ENCODE data around the gene SEMA4D.
A peak's percentile ranks its signal among the peaks of the same experiment; 100 is the strongest.
"Not testable (repeated sequence)": the region's sequence is repeated elsewhere in the genome, so short reads cannot be mapped to it uniquely, and the experiment has no call there.

Gene SEMA4D

GRCh38 chr9:89480825-89481537, 16.9 kb downstream of the SEMA4D start:
- DNase-seq, result peak; percentile 69

DNA sequence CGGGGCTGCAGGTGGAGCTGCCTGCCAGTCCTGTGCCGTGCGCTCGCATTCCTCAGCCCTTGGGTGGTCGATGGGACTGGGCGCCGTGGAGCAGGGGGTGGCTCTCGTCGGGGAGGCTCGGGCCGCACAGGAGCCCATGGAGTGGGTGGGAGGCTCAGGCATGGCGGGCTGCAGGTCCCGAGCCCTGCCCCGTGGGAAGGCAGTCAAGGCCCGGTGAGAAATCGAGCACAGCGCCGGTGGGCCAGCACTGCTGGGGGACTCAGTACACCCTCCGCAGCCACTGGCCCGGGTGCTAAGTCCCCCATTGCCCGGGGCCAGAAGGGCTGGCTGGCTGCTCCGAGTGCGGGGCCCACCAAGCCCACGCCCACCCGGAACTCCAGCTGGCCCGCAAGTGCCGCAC, 17.5 kb downstream of the SEMA4D start:
- not testable (repeated sequence) for DNase-seq

GRCh38 chr9:89479669-89480011, 18.3 kb downstream of the SEMA4D start:
- peak; percentile 64 for DNase-seq

- peak; percentile 75 for DNase-seq
Observed at GRCh38 chr9:89478821-89479668, 18.9 kb downstream of the SEMA4D start.

GRCh38 chr9:89477811-89478630, 19.9 kb downstream of the SEMA4D start:
- peak; percentile 79 for DNase-seq

- peak; percentile 76 for DNase-seq
Observed at GRCh38 chr9:89477384-89477783, 20.5 kb downstream of the SEMA4D start.

GRCh38 chr9:89476546-89476945, 21.4 kb downstream of the SEMA4D start:
- DNase-seq, result no peak

DNA sequence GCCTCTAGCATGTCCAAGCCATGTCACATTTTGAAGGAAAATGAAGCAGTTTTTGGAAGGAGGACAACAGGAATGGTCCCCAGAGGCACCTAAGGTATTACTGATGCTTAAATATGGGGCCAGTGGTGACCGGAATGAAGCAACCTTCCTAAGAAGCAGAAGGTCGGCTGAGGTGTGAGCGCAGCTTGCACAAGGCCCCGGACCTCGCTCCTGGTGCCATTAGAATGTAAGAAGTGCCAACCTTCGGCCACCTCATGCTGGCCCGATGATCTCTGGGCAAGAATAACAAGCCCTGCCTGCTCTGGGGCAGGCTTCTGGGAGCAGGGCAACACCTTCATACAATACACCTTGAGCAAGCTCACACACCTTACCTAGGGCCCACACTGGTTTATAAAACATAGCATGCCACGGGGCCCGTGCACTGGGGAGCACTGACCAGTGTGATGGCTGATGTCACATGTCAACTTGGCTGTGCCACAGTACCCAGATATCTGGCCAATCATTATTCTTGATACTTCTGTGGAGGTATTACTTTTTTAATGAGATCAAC, 21.9 kb downstream of the SEMA4D start:
- DNase-seq, result no peak

DNA sequence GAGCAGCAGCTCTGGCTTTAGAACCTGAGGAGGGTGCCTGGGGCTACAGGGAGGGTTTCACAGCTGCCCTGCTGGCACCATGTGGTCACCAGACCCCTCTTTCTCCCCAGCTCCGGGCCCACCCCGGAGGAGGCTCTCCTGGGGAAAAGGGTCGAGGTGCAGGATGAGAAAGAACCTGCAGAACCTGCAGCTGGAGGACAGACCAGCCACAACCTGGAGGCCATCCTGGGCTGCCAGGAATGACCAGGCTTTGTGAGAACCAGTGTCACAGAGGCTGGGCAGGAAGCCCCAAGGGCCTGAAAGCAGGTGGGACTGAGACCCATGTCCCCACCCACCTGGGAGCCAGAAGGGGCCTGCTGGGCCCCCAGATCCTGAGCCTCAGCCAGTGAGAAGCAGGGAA, 23.0 kb downstream of the SEMA4D start:
- no peak for DNase-seq

- DNase-seq, result no peak
Observed at GRCh38 chr9:89473762-89474469, 24.0 kb downstream of the SEMA4D start.

GRCh38 chr9:89471796-89472320, 26.1 kb downstream of the SEMA4D start:
- DNase-seq, result not testable (repeated sequence)

GRCh38 chr9:89471390-89471789, 26.5 kb downstream of the SEMA4D start:
- DNase-seq, result no peak

DNA sequence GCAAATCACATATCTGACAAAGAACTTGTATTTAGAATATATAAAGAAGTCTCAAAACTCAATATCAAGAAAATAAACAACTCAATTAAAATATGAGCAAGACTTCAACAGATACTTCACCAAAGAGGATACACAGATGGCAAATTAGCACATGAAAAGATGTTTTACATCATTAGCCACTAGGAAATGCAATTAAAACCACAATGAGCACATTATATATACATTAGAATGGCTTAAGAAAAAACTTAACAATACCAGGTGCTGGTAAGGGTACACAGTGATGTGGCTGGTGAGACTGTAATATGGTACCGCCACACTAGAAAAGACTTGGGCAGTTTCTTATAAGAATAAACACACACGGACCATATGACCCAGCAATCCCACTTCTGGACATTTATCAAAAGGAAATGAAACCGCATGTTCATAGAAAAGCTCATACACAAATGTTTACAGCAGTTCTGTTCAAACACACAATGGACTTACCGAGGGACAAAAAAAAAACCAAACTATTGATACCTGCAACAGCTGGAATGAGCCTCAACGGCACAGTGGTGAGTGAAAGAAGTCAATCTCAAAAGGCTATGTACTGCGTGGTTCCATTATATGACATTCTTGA, 27.6 kb downstream of the SEMA4D start:
- no peak for DNase-seq

DNA sequence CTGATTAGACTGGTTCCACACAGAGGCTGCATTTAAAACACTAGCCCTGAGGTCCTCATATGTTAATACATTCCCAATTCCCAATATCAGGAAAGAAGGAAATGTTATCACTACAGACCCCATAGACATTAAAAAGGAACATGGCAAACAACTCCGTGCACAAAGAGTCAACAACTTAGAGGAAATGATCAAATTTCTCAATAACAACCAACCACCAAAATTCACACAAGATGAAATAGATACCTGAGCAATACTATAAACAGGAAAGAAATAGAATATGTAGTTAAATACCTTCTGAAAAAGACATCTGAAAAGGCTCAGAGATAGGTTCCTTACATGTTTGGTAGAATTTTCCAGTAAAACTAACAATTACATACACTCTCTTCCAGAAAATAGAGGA, 28.9 kb downstream of the SEMA4D start:
- no peak for DNase-seq

- DNase-seq, result no peak
Observed at GRCh38 chr9:89468281-89468960, 29.5 kb downstream of the SEMA4D start.

DNA sequence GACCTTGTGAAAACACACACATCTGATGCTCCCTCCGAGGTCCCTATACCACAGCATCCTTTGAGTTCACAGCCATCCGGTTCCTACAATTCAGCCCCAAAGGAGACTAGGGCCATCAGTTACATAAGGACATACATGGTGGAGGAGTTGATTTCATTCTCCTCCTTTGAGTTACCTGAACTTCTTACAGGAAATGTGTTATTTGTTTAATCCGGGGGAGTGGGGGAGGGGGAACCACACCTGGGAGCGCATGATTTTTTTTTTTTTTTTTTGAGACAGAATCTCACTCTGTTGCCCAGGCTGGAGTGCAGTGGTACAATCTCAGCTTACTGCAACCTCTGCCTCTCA, 30.7 kb downstream of the SEMA4D start:
- no peak for DNase-seq

DNA sequence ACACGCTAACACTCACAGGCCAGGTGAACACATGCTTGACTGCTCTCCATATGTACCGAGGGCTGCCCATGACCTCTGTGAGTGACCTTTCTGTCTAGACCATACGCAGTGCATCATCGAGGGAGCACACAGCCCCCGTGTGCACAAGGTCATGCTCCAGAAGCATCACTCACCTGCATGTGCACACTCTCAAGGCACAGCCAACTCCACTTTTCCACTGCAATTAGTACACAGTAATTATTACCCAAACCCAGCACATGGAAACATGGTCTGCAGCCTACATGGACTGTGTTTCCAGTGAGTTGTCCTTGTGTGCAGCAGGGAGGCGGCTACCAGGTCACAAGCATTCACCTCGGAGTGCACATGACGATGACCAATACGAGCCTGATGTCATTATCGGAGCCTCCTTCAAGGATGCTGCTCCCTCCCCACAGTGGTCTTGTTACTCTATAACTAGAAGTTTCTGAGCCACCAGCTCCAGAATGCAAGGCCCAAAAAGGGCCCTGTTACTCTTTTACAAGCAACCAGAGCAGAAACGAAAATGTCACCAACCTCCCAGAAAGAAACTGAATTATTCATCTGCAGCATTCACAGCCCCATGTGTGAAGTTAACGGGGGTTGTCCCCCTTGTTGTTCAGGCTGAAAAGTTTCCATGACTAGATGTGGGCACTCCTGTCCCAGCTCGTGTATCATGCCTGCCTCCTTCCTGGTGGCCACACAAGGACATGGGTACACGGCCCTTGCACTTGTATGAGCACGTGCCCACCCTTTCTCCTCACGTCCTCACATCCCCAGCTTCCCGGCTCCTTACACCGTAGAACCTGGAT, 31.2 kb downstream of the SEMA4D start:
- peak; percentile 69 for DNase-seq

DNA sequence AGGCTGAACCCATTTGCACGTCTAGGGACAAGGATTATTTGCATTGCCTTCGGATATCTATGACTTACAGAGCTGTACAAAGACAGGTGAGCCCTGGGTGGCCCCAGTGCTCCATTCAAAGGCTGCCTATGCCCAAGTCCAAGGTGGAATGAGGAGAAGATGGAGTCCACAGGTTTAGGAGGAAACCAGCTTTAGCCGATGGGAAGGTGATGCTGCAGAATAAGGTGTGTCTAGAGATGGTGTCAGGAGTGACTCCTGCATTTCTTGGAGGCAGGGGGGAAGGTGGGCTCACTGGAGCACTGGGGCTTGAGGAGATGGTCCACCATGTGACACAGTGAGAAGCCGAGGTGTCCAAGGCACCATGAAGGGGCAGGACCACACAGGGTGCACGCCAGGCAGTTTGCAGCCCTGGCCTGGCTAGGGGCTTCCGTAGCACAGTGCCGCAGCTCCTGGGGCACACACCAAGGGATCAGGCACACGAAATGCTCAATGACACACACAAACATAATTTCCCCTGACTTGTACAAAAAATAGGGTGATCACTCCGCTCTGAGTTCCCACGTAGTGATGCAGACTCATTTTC, 32.1 kb downstream of the SEMA4D start:
- DNase-seq, result no peak

- no peak for DNase-seq
Observed at GRCh38 chr9:89465001-89465451, 32.9 kb downstream of the SEMA4D start.

Measured in activated CD4-positive, alpha-beta T cell treated with anti-CD3 and anti-CD28 coated beads for 48 hours (primary cell).